GM12878 (cell line): Measurements from ENCODE around the gene FSTL4. TPM values are rescaled to one million over a fixed set of nuclear protein-coding genes. Genes with fewer than 3 reads are reported as not detected.

Experiments used
- ATAC-seq: fragments of 200-7000 bp; cut with Tn5 transposase; 3 replicates; pipeline ENCODE4 v1.9.1; 2020; ENCODE audit warnings: mild to moderate bottlenecking, moderate library complexity
- BruUV-seq: library from RNA; stranded (reverse); fragments of 400-500 nt; replicated peaks from 2 replicates; lab custom pipeline; 2021; lab: Mats Ljungman, UMichigan
- CTCF ChIA-PET: fragments of 300-600 bp; sonication (Branson Sonifier 250); formaldehyde crosslinking; extraction: SDS; loops from one replicate; lab custom pipeline; 2021; ENCODE audit warnings: inconsistent platforms; lab: Yijun Ruan, JAX
- POLR2A ChIA-PET: fragments of 350-600 bp; formaldehyde crosslinking; extraction: SDS; loops from one replicate; lab custom pipeline; 2021; ENCODE audit warnings: inconsistent platforms; lab: Charles Lee
- RAD21 ChIA-PET: fragments of 300-600 bp; sonication (Branson Sonifier 250); formaldehyde crosslinking; loops from one replicate; lab custom pipeline; 2023; ENCODE audit warnings: antibody characterized with exemption; ENCODE audit not compliant: unreplicated experiment; lab: Charles Lee
- SMC1A ChIA-PET: fragments of 300-600 bp; sonication (Branson Sonifier 250); formaldehyde crosslinking; loops from one replicate; lab custom pipeline; 2023; ENCODE audit not compliant: unreplicated experiment, uncharacterized antibody; lab: Charles Lee
- DNase-seq: peaks from one replicate; pipeline ENCODE4 v3.0.0-alpha.2; 2011; ENCODE audit warnings: low read depth, low spot score
- FAIRE-seq: peaks from 3 replicates; lab custom pipeline; 2011; peaks lifted over from hg19 to GRCh38; lab: Jason Lieb, UNC
- H2AFZ ChIP-seq: 2 replicates; pipeline ENCODE4 v1.6.0; 2011; ENCODE audit warnings: low read depth, low read length, control low read depth; ENCODE audit not compliant: control insufficient read depth
- H3K27ac ChIP-seq: 2 replicates; pipeline ENCODE4 v1.5.1; 2011; ENCODE audit warnings: control low read depth; ENCODE audit not compliant: control insufficient read depth, insufficient read depth
- H3K27me3 ChIP-seq, 2 experiments: replicated peaks in 1 of 2; 2 replicates each; pipeline versions ENCODE4 v1.6.0 to v1.6.1; 2011; ENCODE audit warnings: low read length in 1 of 2; ENCODE audit not compliant: control insufficient read depth in 2 of 2, insufficient read depth in 2 of 2
- H3K36me3 ChIP-seq, 2 experiments: 2 replicates each; pipeline ENCODE4 v1.5.1; 2011; ENCODE audit warnings: low read length in 1 of 2; ENCODE audit not compliant: control insufficient read depth in 2 of 2, insufficient read depth in 2 of 2
- H3K4me1 ChIP-seq: 2 replicates; pipeline ENCODE4 v1.6.1; 2011; ENCODE audit warnings: mild to moderate bottlenecking, low read length, moderate library complexity, mixed read lengths; ENCODE audit not compliant: control insufficient read depth, insufficient read depth
- H3K4me2 ChIP-seq: 2 replicates; pipeline ENCODE4 v1.6.0; 2011; ENCODE audit warnings: control low read depth; ENCODE audit not compliant: control insufficient read depth, insufficient read depth
- H3K4me3 ChIP-seq: fragments of 200-600 bp; sonication (generic); 2 replicates; pipeline ENCODE4 v1.5.1; 2016
- H3K79me2 ChIP-seq: 2 replicates; pipeline ENCODE4 v1.6.0; 2011; ENCODE audit warnings: low read length; ENCODE audit not compliant: control insufficient read depth, insufficient read depth
- H3K9ac ChIP-seq: 2 replicates; pipeline ENCODE4 v1.8.0; 2011; ENCODE audit warnings: low read length, control low read depth, mixed read lengths; ENCODE audit not compliant: control insufficient read depth, insufficient read depth
- H3K9me3 ChIP-seq: replicated peaks from 3 replicates; pipeline ENCODE4 v1.5.1; 2011; ENCODE audit warnings: mild to moderate bottlenecking, low read length; ENCODE audit not compliant: control insufficient read depth, insufficient read depth
- H4K20me1 ChIP-seq: 2 replicates; pipeline ENCODE4 v1.6.0; 2011; ENCODE audit not compliant: control insufficient read depth, insufficient read depth
- ASH2L ChIP-seq: fragments of 300-600, 200-600 bp; sonication (generic); IDR thresholded peaks from 2 replicates; pipeline ENCODE4 v1.6.1; 2017; ENCODE audit warnings: low read depth, mild to moderate bottlenecking, borderline replicate concordance
- ATF7 ChIP-seq: fragments of 450-650 bp; IDR thresholded peaks from 2 replicates; pipeline ENCODE4 v1.6.1; 2016; ENCODE audit warnings: low read depth, mild to moderate bottlenecking
- BMI1 ChIP-seq: fragments of 450-650 bp; IDR thresholded peaks from 2 replicates; pipeline ENCODE4 v1.6.1; 2016; ENCODE audit warnings: mild to moderate bottlenecking, moderate library complexity, borderline replicate concordance
- EED ChIP-seq: sonication (generic); IDR thresholded peaks from 2 replicates; pipeline ENCODE4 v1.6.1; 2016; ENCODE audit warnings: antibody characterized with exemption, low read depth
- GABPA ChIP-seq: IDR thresholded peaks from 2 replicates; pipeline ENCODE4 v1.6.1; 2014; ENCODE audit warnings: antibody characterized with exemption, low read depth, mild to moderate bottlenecking, inconsistent platforms
- IKZF2 ChIP-seq, 2 experiments: fragments of 450-650 bp; IDR thresholded peaks; 2 replicates each; pipeline ENCODE4 v1.6.1; 2017; ENCODE audit warnings: mild to moderate bottlenecking in 2 of 2, moderate library complexity in 2 of 2
- MTA2 ChIP-seq: fragments of 450-650 bp; IDR thresholded peaks from 2 replicates; pipeline ENCODE4 v1.6.1; 2016; ENCODE audit warnings: low read depth, mild to moderate bottlenecking, moderate library complexity
- NFIC ChIP-seq: IDR thresholded peaks from 2 replicates; pipeline ENCODE4 v1.6.1; 2012; ENCODE audit warnings: low read depth, mild to moderate bottlenecking, inconsistent platforms, low read length, moderate library complexity
- NFYA ChIP-seq: IDR thresholded peaks from 2 replicates; pipeline ENCODE4 v1.6.1; 2011; ENCODE audit warnings: low read depth, mild to moderate bottlenecking, low read length, improper control_type of control experiment, borderline replicate concordance
- POLR2A ChIP-seq: IDR thresholded peaks from 2 replicates; pipeline ENCODE4 v1.6.1; 2011; ENCODE audit warnings: low read depth, mild to moderate bottlenecking, low read length
- POLR2AphosphoS2 ChIP-seq: IDR thresholded peaks from 2 replicates; pipeline ENCODE4 v1.6.1; 2011; ENCODE audit warnings: low read depth, mild to moderate bottlenecking, low read length, improper control_type of control experiment, moderate library complexity
- RUNX3 ChIP-seq: IDR thresholded peaks from 2 replicates; pipeline ENCODE4 v1.6.1; 2012; ENCODE audit warnings: low read length, inconsistent platforms
- SRF ChIP-seq, 2 experiments: IDR thresholded peaks; 2 replicates each; pipeline ENCODE4 v1.6.1; 2011; ENCODE audit warnings: low read depth in 2 of 2, low read length in 2 of 2, mild to moderate bottlenecking in 1 of 2, moderate library complexity in 1 of 2
- TCF3 ChIP-seq: IDR thresholded peaks from 2 replicates; pipeline ENCODE4 v1.6.1; 2012; ENCODE audit warnings: low read depth, mild to moderate bottlenecking, low read length, borderline replicate concordance; ENCODE audit not compliant: insufficient read depth
- ZBTB11 ChIP-seq: fragments of 450-650 bp; formaldehyde crosslinking; IDR thresholded peaks from 2 replicates; pipeline ENCODE4 v1.5.0; 2022; ENCODE audit warnings: mild to moderate bottlenecking, missing genetic modification characterization
- ZNF622 ChIP-seq: fragments of 450-650 bp; IDR thresholded peaks from 2 replicates; pipeline ENCODE4 v1.6.1; 2017; ENCODE audit warnings: mild to moderate bottlenecking, inconsistent platforms
- WGBS: methylation state at CpG from one replicate; pipeline ENCODE4 v1.1.6; 2016; ENCODE audit warnings: low lambda C conversion rate; ENCODE audit not compliant: insufficient replicate concordance, insufficient coverage; ENCODE audit errors: missing lambda C conversion rate; 5-methylcytosine and 5-hydroxymethylcytosine counted together
- in situ Hi-C: fragments of 300-500 bp; cut with MboI; formaldehyde crosslinking; loops from 9 replicates; pipeline ENCODE4 v1.14.3; 2018; ENCODE audit warnings: mixed read lengths
- intact Hi-C: fragments of 100-400 bp; cut with micrococcal nuclease; formaldehyde crosslinking; loops from one replicate; pipeline ENCODE4 v1.14.2; 2022; ENCODE audit not compliant: unreplicated experiment
- polyA plus RNA-seq, 11 experiments: library from polyadenylated mRNA; depleted of rRNA in 4 of 11; unstranded in 6 of 11; stranded (reverse) in 5 of 11; fragments of >200 nt; fragmentation: Nextera tagmentation in 4 of 11; fragmentation: Illumina TruSeq in 1 of 11; extraction: Ambion mirVana in 4 of 11; extraction: Trizol in 1 of 11; gene quantifications; 1 replicate in 1 of 11; 2 replicates in 10 of 11; pipeline versions ENCODE4 v1.2.1 to v1.2.3, GENCODE V29; 2011 to 2016; ENCODE audit warnings: inconsistent platforms in 2 of 11, missing spikeins in 2 of 11, low read depth in 1 of 11
- total RNA-seq, 4 experiments: library from RNA; depleted of rRNA in 3 of 4; stranded (reverse); fragments of >200 nt in 3 of 4; fragmentation: Illumina TruSeq in 1 of 4; extraction: Trizol in 1 of 4; gene quantifications; 2 replicates each; pipeline versions ENCODE4 v1.2.1 to v1.2.3, GENCODE V29; 2013 to 2021

FSTL4 gene
- total and polyA plus RNA-seq, 10 of the 15 experiments (the other 5 are each of a cell fraction or from before 2014, with no cell fraction given) = 0.01 to 0.79 (median 0.21) TPM; not detected in 6

GRCh38 chr5:133397348-133397747, 215.0 kb downstream of the FSTL4 start:
- intact Hi-C loops (no loop called here), in situ Hi-C loops (no loop called here)
- Histone ChIP-seq H2AFZ (no peak overlapping the region), H4K20me1 (no peaks in the 10 kb centered on the region), H3K4me1 (peaks cover 31% of the 10 kb centered on the region), H3K36me3 (no peaks in the 10 kb centered on the region), H3K9ac (no peak overlapping the region), H3K79me2 (no peaks in the 10 kb centered on the region), H3K4me2 (peak overlapping the region; percentile 76; the same call in 1 of the 2 replicates), H3K27me3 (no peaks in the 10 kb centered on the region), H3K4me3 (no peak overlapping the region), H3K27ac (no peak overlapping the region), H3K9me3 (no peaks in the 10 kb centered on the region)
- ATAC-seq = peak; percentile 51
- BruUV-seq = no TSS peak
- RAD21 ChIA-PET = interaction anchor here (0.8 to 2.2 kb wide), 3 partner anchors 24 to 72 kb away, joined by 3 to 10 read pairs (median 3); no protein-coding TSS in a partner anchor
- CTCF ChIA-PET = interaction anchor here (2.2 to 2.8 kb wide), 2 partner anchors 24 to 27 kb away, joined by 4 to 16 read pairs; no protein-coding TSS in a partner anchor
- FAIRE-seq = no peak
- no peak for TF ChIP-seq ZNF622
- no peak for TF ChIP-seq POLR2A
- no peak for TF ChIP-seq NFYA
- no peak for TF ChIP-seq POLR2AphosphoS2
- TF ChIP-seq ASH2L = no peak
- TF ChIP-seq RUNX3 = peak; percentile 29
- no peak for DNase-seq
- SMC1A ChIA-PET = interaction anchor here (1.2 to 1.8 kb wide), 3 partner anchors 8 to 24 kb away, joined by 3 to 8 read pairs (median 7); no protein-coding TSS in a partner anchor
- WGBS = 22% methylated on average over 2 of the region's 2 CpGs
- POLR2A ChIA-PET = no interaction called here

- Histone ChIP-seq H4K20me1 (no peaks in the 10 kb centered on the region), H3K79me2 (no peaks in the 10 kb centered on the region), H3K9ac (peak overlapping the region; percentile 15; the same call in 1 of the 2 replicates), H3K4me2 (peak overlapping the region; percentile 76), H3K36me3 (no peaks in the 10 kb centered on the region), H3K4me1 (peaks cover 31% of the 10 kb centered on the region), H3K27ac (no peak overlapping the region), H3K27me3 (no peaks in the 10 kb centered on the region), H3K9me3 (no peaks in the 10 kb centered on the region), H3K4me3 (no peak overlapping the region), H2AFZ (no peak overlapping the region; the same call in 1 of the 2 replicates)
- RAD21 ChIA-PET = interaction anchor here (1.2 to 2.2 kb wide), 2 partner anchors 25 to 27 kb away, joined by 3 to 10 read pairs; no protein-coding TSS in a partner anchor
- in situ Hi-C loops = no loop called here
- BruUV-seq = no TSS peak
- FAIRE-seq (no peak), DNase-seq (no peak), ATAC-seq (peak; percentile 43)
- CTCF ChIA-PET = interaction anchor here (1.0 to 2.8 kb wide), 5 partner anchors 25 to 152 kb away, joined by 3 to 16 read pairs (median 4); no protein-coding TSS in a partner anchor
- 28% methylated on average over 7 of the region's 7 CpGs for WGBS
- SMC1A ChIA-PET = interaction anchor here (1.0 to 1.6 kb wide), 5 partner anchors 10 to 41 kb away, joined by 3 to 8 read pairs (median 4); no protein-coding TSS in a partner anchor
- POLR2A ChIA-PET = no interaction called here
- intact Hi-C loops = no loop called here
- TF ChIP-seq NFIC (0 out of 2 replicates have a peak, but pooled peaks have one; percentile 20), IKZF2 (IDR thresholded peaks at IDR 0.05) (0 out of 4 replicates have a peak, but pooled peaks of 1 of the 2 experiments have one; percentile 11), GABPA (no peak), EED (peak; percentile 56; the same call in 1 of the 2 replicates), MTA2 (no peak), ZBTB11 (no peak), BMI1 (no peak), TCF3 (no peak), ATF7 (no peak), SRF (IDR thresholded peaks at IDR 0.05; ENCODE audit: low read depth in 2 of 2, low read length in 2 of 2) (peak; percentile 33 to 88; a peak in 2 of 4 replicates)
Observed at GRCh38 chr5:133396814-133397213, 215.5 kb downstream of the FSTL4 start.
